Measurements from ENCODE around the gene IFT81.

GRCh38 chr12:110235383-110235782 lies 111.2 kb downstream of the IFT81 start:
- TF ChIP-seq CTCF (IDR thresholded peaks at IDR 0.05) (no peak), POLR2A (IDR thresholded peaks at IDR 0.05) (no peak)
